Amniotic stem cell (primary cell): ENCODE measurements around the gene PRDM5.

Source experiments
- DNase-seq: peaks from one replicate; lab custom pipeline; 2025; lab: John Stamatoyannopoulos, UW

The PRDM5 gene

DNA sequence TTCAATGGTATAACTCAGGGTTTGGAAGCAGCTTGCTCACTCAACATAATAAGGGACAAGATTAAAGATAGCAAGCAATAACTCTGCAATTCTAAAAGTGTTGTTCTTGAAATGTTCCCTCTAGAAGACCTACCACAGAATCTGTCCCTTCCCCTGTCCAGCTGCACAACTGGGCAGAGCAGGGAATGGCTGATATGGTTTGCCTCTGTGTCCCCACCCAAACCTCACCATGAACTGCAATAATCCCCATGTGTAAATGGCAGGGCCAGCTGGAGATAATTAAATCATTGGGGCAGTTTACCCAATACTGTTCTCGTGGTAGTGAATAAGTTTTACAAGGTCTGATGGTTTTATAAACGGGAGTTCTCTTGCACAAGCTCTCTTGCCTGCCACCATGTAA is 19.1 kb downstream of the PRDM5 start:
- no peak for DNase-seq

DNA sequence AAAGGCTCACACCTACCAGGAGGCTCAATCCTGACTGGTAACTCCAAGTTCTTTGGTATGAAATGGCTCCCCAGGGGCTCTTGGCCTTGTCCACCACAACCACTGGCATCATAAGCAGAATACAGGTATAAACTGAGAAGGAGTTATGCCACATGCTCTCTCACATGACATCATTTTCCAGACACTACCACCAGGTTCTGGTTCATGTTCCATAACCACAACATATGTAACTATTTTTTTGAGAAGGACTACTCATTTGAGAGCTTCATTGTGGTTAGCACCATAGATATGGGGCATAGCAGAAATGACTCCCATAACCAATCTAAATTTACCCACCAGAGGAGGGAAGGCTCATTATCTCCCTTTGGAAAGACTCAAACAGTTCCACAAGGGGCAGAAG is 19.6 kb downstream of the PRDM5 start:
- no peak for DNase-seq

DNA sequence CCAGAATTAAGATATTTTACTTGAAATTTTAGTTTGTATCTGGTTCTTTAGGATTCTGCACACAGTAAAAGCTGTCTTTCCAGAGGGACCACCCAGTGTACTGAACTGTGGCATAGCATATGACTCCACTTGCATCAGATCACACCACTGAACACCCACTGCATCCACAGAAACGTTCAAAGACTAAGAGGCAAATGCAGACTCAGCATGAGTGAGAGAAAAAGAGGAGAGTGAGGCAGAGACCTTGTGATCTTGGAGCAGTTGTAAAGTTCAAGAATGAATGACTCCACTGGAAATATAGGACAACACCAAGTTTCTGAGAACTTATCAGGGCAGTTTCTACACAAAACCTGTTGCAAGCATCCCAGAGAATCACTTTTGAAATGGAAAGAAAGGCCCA is 20.8 kb downstream of the PRDM5 start:
- DNase-seq = no peak

DNA sequence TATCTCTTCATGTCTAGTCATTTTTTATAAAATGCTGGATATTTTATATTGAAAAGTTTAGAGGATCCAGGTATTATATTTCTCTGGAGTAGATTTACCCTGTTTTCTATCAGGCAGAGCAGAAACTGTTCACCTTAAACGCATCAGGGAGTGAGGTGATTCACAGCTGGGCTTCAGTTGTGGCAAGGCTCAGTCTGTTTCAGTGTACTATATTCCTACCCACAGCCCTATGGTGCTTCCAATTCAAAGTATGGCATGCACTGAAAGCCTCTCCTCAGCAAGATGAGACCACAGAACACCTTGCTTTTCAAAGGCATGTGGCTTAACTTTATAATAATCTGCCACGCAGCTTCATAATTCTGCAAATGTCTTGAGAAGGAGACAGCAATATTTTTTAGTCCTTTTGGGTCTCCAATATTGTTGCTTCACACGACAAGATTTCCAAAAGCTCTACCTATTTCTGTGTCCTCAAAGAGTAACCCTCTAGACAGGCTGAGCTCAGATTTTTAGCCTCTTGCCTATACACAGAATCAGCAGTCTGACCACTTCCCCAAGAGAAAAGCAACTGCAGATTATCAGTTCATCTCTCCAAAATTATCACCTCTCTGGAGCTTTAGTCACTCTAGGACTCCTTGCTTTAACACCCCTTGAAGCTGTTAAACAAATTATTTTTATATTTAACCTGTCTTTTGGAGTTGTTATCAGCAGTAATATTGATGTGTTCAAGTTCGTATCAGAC is 24.4 kb downstream of the PRDM5 start:
- no peak for DNase-seq

DNA sequence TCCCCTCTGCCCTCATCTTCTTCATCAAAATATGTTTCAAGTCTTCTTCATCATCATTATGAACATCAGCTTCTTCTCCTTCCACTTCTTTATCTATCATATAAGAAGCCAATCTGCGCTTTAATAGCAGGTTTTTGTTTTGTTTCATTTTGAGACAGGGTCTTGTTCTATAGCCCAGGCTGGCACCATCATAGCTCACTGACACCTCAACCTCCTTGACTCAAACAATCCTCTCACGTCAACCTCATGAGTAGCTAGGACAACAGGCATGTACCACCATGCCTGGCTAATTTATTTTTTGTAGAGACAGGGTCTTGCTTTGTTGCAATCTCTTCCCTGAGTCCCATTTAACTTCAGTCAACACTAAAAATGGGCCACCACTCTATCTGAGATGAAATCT is 27.0 kb downstream of the PRDM5 start:
- DNase-seq = no peak

DNA sequence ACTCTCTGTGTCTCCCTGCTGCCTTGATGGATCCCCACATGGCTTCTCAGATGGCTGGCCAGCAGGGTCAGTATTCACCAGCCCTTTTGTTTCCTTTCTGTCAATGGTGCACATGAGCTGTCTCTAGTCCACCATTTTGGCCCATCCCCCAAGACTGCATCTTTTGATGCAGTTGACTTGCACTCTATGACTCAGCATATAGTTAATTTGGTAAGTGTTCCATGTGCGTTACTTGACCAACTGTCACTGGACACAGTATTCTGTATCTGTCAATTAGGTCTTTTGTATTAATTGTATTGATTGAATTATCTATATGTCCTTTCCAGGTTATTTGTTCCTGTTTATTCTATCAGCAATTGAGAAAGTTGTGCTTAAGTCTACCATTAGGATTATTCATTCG is 29.2 kb downstream of the PRDM5 start:
- DNase-seq = no peak

DNA sequence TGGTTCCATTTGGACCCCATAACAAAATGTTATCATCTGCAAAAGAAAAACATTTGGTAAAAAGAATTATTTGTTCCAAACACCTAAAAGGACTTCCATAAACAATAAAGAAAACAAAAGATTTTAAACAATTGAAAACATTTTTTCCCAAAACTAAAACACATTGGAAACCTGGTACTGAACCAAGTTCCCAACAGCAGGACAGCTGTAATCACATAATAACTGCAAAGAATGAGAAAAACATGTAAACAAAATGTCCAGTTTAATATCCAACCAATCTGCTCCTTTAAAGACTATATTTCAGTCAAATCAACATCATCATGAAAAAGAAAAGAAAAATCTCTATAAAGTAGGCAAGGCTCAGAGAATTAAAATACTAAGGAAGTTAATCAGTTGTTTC is 36.3 kb downstream of the PRDM5 start:
- no peak for DNase-seq

DNA sequence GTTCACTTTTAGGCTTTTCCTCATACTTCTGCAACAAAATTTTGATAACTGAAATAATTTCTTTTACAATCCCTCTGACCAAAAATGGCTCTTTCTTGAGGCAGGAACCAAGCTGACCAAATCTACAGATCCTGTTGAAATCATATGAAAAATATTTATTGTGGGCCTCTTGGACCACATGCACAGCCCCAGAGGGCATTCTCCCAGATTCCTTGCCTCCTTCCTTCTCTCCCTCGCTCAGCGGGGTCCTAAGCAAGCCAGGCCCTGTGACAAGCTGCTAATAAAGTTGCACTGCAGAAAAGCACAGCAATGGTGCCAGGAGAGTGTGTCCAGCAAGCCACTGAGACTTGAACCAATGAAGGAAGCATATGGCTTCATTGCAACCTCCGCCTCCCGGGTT is 40.7 kb downstream of the PRDM5 start:
- DNase-seq = no peak

DNA sequence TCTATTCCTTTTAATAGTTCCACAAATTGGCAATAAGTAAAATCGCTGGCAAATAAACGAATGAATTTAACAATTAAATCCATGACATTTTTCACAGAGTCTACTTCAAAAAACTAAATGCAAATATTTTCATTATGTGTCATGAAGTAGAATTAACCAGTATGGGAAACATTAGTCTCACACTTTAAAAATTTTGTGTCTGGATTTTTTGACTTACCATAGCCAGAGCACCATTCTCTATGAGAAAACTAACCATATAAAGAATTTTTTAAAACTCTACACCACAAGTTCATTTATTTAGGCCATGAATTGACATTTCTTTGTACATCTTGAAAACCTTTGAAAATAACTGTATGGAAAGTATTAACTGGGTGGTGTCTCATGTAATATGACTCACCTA is 41.2 kb downstream of the PRDM5 start:
- no peak for DNase-seq

DNA sequence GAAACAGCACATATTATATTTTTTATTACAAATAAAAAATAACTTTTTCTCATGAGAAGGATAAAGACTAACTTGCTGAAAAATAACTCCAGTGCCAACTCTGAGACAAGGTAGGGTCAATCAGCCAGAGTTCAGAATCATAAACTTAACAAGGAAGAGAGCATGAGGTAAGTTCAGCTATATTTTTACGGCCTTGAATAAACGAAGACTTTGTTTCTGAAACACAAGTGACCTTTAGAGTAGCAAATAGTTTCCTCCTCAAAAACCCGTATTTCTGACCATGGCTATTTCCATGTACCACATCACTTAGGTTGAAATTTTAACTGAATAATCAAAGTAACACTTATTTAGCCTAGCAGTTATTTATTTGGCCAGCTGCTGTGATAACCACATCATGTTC is 45.5 kb downstream of the PRDM5 start:
- DNase-seq = no peak

DNA sequence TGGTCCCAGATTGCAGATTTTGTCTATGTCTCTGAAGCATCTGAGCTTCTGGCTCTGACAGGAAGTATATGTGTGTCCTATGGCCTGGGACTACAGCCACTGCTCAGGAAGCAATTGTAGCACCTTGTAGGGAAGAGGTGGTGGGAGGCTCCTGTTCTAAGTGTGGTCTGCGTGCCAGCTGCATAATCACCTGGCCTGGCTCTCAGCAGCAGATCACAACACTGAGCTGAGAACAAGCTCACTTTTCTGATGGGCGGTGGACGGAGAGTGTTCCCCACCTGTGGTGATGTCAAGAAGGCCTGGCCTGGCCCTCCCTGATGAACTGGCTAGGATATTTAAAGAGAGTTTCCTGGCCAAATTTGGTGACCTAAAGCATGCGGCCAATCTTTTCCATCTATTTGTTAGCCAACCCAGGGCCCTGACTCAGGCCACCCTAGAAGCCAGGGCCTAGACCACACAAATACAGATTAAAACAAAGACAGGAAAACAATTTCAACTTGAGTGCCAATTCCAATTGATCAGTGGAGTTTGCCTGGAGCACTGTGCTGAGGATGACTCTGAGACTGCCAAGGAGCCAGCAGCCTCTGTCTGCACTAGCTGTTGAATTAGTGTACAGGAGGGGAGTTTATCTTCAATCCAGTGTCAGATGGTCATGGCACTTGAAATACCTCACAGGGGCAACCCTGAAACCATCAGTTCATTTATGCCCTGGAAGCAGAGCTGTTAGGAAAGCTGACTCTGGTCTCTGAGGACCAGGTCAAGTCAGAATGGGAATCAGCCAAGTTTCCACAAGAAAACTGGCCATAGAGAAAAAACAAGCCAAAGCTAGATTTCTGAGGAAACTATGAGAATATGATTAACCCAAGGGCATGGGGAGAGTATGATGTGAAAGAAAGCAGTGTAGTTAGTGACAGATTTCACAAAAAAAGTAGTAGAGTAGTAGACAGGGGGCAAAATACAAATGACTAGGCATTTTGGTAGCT is 47.4 kb downstream of the PRDM5 start:
- no peak for DNase-seq

DNA sequence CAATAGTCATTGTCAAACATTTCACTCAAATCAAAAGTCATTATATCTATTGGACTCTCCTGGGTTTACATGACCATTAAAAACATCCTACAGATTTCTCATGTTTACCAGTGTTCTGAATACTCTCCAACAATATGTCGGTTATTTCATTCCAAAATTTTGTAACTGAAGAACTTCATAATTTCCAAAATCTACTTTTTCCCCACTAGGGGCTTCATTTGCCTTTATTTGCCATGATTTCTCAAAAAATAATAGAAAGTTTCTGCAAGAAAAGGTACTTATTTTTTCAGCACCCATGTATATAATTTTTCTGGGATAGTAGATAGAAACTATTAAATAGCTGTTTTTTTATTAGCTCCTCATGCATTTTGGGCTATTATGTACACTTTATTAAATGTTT is 49.0 kb downstream of the PRDM5 start:
- no peak for DNase-seq

DNA sequence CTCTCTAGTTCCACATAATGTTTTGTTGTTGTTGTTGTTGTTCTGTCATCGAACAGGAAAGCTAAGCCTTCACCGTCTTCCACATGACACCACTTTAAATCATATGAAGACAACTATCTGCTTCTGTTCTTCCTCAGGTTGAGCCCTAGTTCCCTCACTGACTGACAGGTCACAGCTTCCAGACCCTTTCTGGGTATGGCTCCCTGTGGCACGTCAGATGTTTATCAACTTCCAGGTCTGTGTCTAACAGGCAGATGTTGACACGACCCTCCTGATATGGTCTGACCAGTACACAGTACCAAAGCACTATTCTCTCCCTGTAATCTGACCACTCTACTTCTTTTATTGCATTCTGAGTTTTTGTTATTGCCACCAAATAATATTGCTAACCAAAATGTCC is 51.4 kb downstream of the PRDM5 start:
- no peak for DNase-seq

DNA sequence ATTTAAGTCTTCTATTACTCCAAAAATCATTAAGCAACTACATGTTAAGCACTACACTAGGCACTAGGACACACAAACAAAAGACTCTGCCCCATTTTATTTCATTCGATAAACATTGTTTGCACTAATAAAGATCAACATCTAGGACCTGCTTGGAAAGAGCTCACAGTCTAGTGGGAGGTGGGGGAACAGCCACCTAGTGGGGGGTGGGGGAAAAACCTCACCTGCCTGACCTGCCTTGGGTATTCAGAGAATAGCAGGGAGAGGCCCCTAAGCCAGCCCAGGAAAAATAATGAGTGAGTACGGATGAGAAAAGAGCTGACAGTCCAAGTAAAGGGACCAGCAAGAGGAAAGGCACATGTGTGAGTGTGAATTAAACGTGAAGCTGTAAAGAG is 52.2 kb downstream of the PRDM5 start:
- no peak for DNase-seq

DNA sequence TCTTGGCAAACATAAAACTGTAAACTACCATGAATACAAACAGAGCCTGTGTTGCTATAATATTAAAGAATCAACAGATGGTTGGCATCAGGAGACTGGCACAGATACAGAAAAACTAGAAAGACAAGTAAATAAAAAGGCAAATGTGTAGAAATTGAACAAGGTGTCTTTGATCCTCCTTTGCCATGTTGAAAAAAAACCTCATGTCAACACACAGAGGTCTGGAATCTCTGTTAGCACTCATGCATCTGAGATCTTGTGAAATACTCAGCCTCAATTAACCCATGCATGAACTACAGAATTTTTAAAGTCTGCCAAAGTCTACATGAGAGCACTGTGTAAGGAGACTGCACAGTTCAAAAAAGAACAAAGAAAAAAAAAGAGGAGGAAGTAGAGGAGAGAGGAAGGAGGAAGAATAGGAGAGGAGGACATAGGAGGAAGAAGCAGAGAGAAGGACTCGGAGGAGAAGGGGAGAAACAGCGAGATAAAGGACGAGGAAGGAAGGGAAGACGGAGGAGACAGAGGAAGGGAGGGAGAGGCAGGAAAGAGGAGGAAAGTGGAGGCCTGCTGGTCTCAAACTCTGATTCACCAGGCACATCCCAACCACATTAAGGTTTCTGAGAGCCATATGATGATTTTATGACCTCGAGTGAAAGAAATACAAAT is 52.8 kb downstream of the PRDM5 start:
- no peak for DNase-seq

DNA sequence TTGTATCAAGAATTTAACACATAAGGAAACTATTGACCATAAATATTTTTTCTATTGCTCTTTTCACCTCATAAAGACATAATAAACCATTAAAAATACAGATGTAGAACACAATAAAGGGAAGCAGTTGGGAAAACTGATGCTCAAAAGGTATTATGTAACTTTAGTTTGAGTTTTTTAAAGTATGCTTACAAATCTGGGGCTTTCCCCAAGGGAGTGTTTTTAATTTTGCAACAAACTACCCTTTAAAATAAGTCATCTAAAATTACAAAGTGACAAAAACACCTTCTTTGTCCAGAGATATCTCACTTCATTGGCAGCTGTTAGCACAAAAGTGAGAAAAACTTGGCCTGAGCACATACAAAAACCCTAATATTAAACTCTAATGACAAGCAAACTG is 55.0 kb downstream of the PRDM5 start:
- no peak for DNase-seq

DNA sequence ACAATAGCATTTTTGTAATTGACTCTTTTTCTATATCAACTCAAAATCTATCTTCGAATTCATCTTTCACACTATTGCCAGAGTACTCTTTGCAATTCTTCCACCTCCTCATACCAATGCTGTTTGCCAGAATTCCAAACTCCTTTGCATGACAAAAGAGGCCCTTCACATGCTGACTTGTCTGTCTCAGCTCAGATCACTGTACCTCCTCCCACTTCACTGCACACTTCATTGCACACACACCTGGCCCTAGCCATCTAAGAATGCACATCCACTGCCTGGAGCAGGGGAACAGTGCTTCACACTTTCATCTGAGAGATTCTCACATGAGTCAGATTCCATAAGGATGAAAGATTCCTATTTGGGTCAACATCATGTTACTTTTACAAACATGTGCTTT is 56.5 kb downstream of the PRDM5 start:
- no peak for DNase-seq

DNA sequence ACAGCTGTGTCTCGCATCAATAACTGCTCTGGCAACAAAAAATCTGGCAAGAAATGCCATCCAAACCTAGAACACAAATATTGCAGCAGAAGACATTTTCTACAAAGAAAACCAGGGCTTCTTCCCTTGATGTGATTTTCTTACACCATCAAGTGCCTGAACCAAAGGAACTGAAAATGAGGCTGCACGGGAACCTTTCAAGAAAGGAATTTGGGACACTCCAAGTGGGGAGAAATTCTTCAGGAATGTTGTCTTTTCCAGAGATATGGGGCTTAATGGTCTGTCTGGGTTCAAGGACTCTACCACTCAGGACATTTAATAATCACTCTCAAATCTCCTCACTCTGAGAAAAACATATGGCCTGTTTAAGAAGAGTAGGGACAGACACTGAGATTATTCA is 57.6 kb downstream of the PRDM5 start:
- DNase-seq = no peak

DNA sequence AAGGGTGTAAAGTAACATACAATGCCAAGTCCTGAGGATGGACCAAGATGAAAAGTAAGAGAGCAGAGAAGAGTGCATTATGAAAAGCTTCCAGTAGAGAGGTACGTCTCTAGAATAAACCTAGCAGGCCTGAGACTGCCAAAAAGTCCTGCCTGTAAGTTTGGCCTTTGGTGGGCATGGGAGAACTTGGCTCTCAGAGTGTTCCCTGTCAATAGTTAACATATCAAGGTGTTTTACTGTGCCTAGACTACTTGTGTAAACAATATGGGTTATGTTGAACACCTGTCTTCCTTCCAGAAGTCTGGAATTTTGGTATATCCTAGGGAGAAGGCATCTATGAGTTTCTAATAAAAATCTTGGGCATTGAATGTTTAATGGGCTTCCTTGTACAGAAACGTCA is 60.1 kb downstream of the PRDM5 start:
- no peak for DNase-seq

DNA sequence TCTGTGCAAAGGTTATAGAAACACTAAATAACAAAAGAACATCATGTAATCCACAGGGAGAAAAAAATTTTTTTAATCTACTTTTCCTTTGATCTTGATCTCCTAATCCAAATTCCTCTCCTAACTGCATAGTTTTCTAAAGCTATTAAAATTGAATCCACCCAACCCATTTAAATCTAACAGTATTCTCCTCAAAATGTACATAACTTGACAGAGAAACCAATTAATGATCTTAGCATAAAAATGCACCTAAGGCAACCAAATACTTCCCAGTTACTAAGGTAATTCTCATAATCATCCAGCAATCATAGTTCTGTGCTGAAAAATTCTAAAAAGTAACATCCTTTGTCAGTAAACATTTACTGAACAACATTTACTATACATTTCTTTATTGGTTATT is 60.7 kb downstream of the PRDM5 start:
- DNase-seq = no peak

DNA sequence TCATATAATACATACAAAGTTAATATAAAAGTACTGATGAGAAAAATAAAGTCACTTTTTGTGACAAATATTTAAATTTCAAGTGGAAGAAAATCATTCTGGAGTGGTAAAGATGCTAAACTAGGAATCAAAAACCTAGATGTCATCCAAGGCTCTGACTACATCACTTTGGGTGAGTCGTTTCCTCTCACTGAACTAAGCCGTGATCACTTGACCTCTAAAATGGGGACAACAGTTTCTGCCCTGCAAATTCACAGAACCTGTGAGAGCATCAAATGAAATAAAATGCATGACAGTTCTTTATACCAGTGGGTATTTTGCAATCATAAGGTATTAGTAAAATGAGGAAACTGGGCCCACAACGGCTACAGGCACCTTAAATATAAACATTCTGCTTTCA is 63.8 kb downstream of the PRDM5 start:
- DNase-seq = no peak

DNA sequence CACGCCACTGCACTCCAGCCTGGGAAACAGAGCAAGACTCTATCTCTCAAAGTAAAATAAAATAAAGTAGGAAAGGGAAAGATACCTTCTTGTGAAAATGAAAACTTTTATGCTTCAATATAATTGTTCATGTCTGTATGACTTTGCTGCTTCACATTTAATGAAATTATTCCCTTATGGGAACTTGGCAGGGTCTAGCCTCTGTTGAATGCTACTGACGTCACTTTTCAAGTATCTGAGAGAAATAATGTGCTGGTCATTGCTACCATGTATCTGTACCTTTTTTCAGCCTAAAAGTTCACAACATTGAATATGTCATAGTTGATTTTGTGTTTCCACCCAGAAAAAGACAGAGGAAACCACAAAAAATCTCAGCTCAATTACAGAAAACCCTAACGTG is 65.2 kb downstream of the PRDM5 start:
- no peak for DNase-seq

DNA sequence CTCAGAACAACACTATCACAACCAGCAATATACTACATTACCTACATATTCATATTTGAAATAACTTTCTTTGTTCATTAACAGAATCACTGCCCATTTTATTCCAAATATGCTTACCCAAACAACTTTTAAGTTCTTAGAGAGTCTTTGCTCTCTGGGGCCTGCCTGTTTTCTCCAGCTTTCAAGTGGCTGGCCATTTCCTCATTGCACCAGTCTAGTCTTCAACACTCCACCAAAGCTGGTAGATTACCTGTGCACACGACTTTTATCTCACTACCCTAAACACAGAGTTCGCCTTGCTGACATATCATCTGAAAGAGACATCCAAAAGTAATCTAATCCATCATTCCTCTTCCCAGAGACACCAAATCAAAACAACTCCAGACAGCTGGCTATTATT is 66.2 kb downstream of the PRDM5 start:
- DNase-seq = no peak
